Psoas muscle (tissue), 8 donors: ENCODE data around the gene ATP9B. TPM values are rescaled to one million over a fixed set of nuclear protein-coding genes. Genes with fewer than 3 reads are reported as not detected.

Experiments used
- ATAC-seq, 4 donors: fragments of 200-7000 bp; cut with Tn5 transposase; one replicate each; pipeline ENCODE4 v1.9.1; 2020; ENCODE audit warnings: moderate library complexity in 3 of 4, mild to moderate bottlenecking in 2 of 4
- DNase-seq, 2 donors: peaks; one replicate each; pipeline ENCODE4 v3.0.0-alpha.2; 2020
- H3K27ac ChIP-seq: fragments of 200-600 bp; one replicate; pipeline ENCODE4 v1.8.0; 2022
- H3K27me3 ChIP-seq, 3 donors: fragments of 200-600 bp in 1 of 3; one replicate each; pipeline versions ENCODE4 v1.6.1 to v1.8.0; 2013 to 2022; ENCODE audit warnings: low read length in 2 of 3, mild to moderate bottlenecking in 2 of 3, moderate library complexity in 1 of 3; ENCODE audit not compliant: insufficient read depth in 3 of 3
- H3K36me3 ChIP-seq, 2 donors: fragments of 200-600 bp in 1 of 2; one replicate each; pipeline versions ENCODE4 v1.6.1 to v1.8.0; 2013 to 2022; ENCODE audit warnings: low read depth in 1 of 2, mild to moderate bottlenecking in 1 of 2, moderate library complexity in 1 of 2; ENCODE audit not compliant: insufficient read depth in 1 of 2
- H3K4me1 ChIP-seq: fragments of 200-600 bp; one replicate; pipeline ENCODE4 v1.8.0; 2022
- H3K4me3 ChIP-seq: fragments of 200-600 bp; one replicate; pipeline ENCODE4 v1.8.0; 2022; ENCODE audit warnings: mild to moderate bottlenecking
- H3K9me3 ChIP-seq: fragments of 200-600 bp; one replicate; pipeline ENCODE4 v1.8.0; 2022
- CTCF ChIP-seq: fragments of 200-600 bp; IDR thresholded peaks from one replicate; pipeline ENCODE4 v1.8.0; 2022; ENCODE audit warnings: antibody characterized with exemption
- WGBS, 3 donors: extraction: QIAGEN DNeasy Blood & Tissue Kit; methylation state at CpG; one replicate each; pipeline versions ENCODE4 v1.1.6 to v1.1.7; 2013; 5-methylcytosine and 5-hydroxymethylcytosine counted together
- intact Hi-C, 2 donors: fragments of 100-400 bp; cut with DNase I; formaldehyde crosslinking; loops; one replicate each; pipeline versions ENCODE4 v1.11.0 to v1.14.2; 2022
- polyA plus RNA-seq, 3 donors: library from polyadenylated mRNA; stranded (reverse); fragments of 200-250 nt; gene quantifications; one replicate each; pipeline ENCODE4 v1.2.3, GENCODE V29; 2013
- total RNA-seq, 4 donors: library from RNA; stranded (reverse); fragmentation: NEBNext Ultra II Directional in 2 of 4; extraction: Animal tissue kit (Norgen Biotek cat#: 25700) in 2 of 4; gene quantifications; one replicate each; pipeline versions ENCODE4 v1.2.1 to v1.2.4, GENCODE V29; 2021 to 2023
- donor health status: healthy with polysubstance abuse.
- donor health status: DM: no; HTN: no; CAD: no; lungs with moderate emphysema.
- donor health status: Bipolar disorder and iron deficiency.
- donor health status: healthy.
- donor health status: DM: yes; HTN: yes; CAD: no.
- donor health status: DM: no; HTN: no; CAD: no.
- donor health status: DM: no; HTN: no; CAD: no.
- donor health status: DM: yes; HTN: yes; CAD: no.

ATP9B gene
- total and polyA plus RNA-seq, 7 donors = 5.0 to 22.1 (median 9.8) TPM

GRCh38 chr18:79195716-79196683 lies 126.8 kb downstream of the ATP9B start:
- Histone ChIP-seq H3K4me1 (peaks cover 6% of the 10 kb centered on the region), H3K9me3 (no peaks in the 10 kb centered on the region), H3K27ac (no peak overlapping the region), H3K27me3 (no peaks in the 10 kb centered on the region), H3K36me3 (peaks cover 5 to 28% of the 10 kb centered on the region in 2 donors), H3K4me3 (no peak overlapping the region)
- no peak for TF ChIP-seq CTCF
- ATAC-seq (no peak), DNase-seq (no peak)
- intact Hi-C loops = no loop called here
- 82 to 89% (median 88%) methylated on average over 10 of the region's 10 CpGs for WGBS, 3 donors

GRCh38 chr18:79197531-79197930 lies 128.3 kb downstream of the ATP9B start:
- intact Hi-C loops = no loop called here
- Histone ChIP-seq H3K4me3 (no peak overlapping the region), H3K27me3 (no peaks in the 10 kb centered on the region), H3K4me1 (peaks cover 6% of the 10 kb centered on the region), H3K27ac (no peak overlapping the region), H3K36me3 (peaks cover 5 to 28% of the 10 kb centered on the region in 2 donors), H3K9me3 (no peaks in the 10 kb centered on the region)
- WGBS, 3 donors = 70 to 75% (median 74%) methylated on average over 4 of the region's 4 CpGs
- peak in 1 of 4 donors; percentile 61 for ATAC-seq
- DNase-seq = no peak
- no peak for TF ChIP-seq CTCF

GRCh38 chr18:79199691-79200374 lies 130.6 kb downstream of the ATP9B start:
- no peak overlapping the region for H3K4me3 ChIP-seq
- no peaks in the 10 kb centered on the region for H3K9me3 ChIP-seq
- peaks cover 6% of the 10 kb centered on the region for H3K4me1 ChIP-seq
- ATAC-seq = peak in 3 of 4 donors; percentile 38 to 45 (median 45)
- DNase-seq = no peak
- intact Hi-C loops = no loop called here
- no peak overlapping the region for H3K27ac ChIP-seq
- no peaks in the 10 kb centered on the region for H3K27me3 ChIP-seq
- peaks cover 5 to 11% of the 10 kb centered on the region in 2 donors for H3K36me3 ChIP-seq
- TF ChIP-seq CTCF = no peak
- 61 to 69% (median 67%) methylated on average over 7 of the region's 7 CpGs for WGBS, 3 donors

GRCh38 chr18:79200546-79201268 lies 131.5 kb downstream of the ATP9B start:
- H3K27ac ChIP-seq = no peak overlapping the region
- DNase-seq (peak in 1 of 2 donors; percentile 36), ATAC-seq (peak; percentile 62 to 94 (median 76))
- no peak for TF ChIP-seq CTCF
- H3K4me3 ChIP-seq = no peak overlapping the region
- no peaks in the 10 kb centered on the region for H3K9me3 ChIP-seq
- H3K27me3 ChIP-seq = no peaks in the 10 kb centered on the region
- peaks cover 6% of the 10 kb centered on the region for H3K4me1 ChIP-seq
- 72 to 81% (median 79%) methylated on average over 7 of the region's 7 CpGs for WGBS, 3 donors
- intact Hi-C loops = no loop called here
- H3K36me3 ChIP-seq = peaks cover 2 to 5% of the 10 kb centered on the region in 2 donors
